ENCODE data around the gene NYAP2.

NYAP2 gene

GRCh38 chr2:225429717-225430116, 30.2 kb downstream of the NYAP2 start:
- DNase-seq (ENCODE audit: low spot score), result no peak

GRCh38 chr2:225431105-225431863, 31.8 kb downstream of the NYAP2 start:
- no peak for DNase-seq (ENCODE audit: low spot score)

GRCh38 chr2:225434014-225434413, 34.5 kb downstream of the NYAP2 start:
- DNase-seq (ENCODE audit: low spot score), result no peak

GRCh38 chr2:225437319-225437718, 37.8 kb downstream of the NYAP2 start:
- no peak for DNase-seq (ENCODE audit: low spot score)

- no peak for DNase-seq (ENCODE audit: low spot score)
Measured at GRCh38 chr2:225438248-225438647, 38.7 kb downstream of the NYAP2 start.

- no peak for DNase-seq (ENCODE audit: low spot score)
Measured at GRCh38 chr2:225452677-225453076, 53.2 kb downstream of the NYAP2 start.

GRCh38 chr2:225454412-225454811, 54.9 kb downstream of the NYAP2 start:
- DNase-seq (ENCODE audit: low spot score), result no peak

- DNase-seq (ENCODE audit: low spot score), result no peak
Measured at GRCh38 chr2:225456619-225457260, 57.2 kb downstream of the NYAP2 start.

GRCh38 chr2:225457482-225457881, 58.0 kb downstream of the NYAP2 start:
- DNase-seq (ENCODE audit: low spot score), result no peak

- DNase-seq (ENCODE audit: low spot score), result no peak
Measured at GRCh38 chr2:225458431-225459117, 59.1 kb downstream of the NYAP2 start.

- DNase-seq (ENCODE audit: low spot score), result no peak
Measured at GRCh38 chr2:225462417-225462816, 62.9 kb downstream of the NYAP2 start.

- DNase-seq (ENCODE audit: low spot score), result no peak
Measured at GRCh38 chr2:225462945-225463344, 63.4 kb downstream of the NYAP2 start.

GRCh38 chr2:225463449-225463848, 63.9 kb downstream of the NYAP2 start:
- no peak for DNase-seq (ENCODE audit: low spot score)

GRCh38 chr2:225464346-225465025, 65.0 kb downstream of the NYAP2 start:
- DNase-seq (ENCODE audit: low spot score), result no peak

GRCh38 chr2:225465827-225466226, 66.3 kb downstream of the NYAP2 start:
- DNase-seq (ENCODE audit: low spot score), result no peak

- DNase-seq (ENCODE audit: low spot score), result no peak
Measured at GRCh38 chr2:225466891-225467604, 67.5 kb downstream of the NYAP2 start.

GRCh38 chr2:225468131-225468530, 68.6 kb downstream of the NYAP2 start:
- no peak for DNase-seq (ENCODE audit: low spot score)

GRCh38 chr2:225471039-225471438, 71.5 kb downstream of the NYAP2 start:
- no peak for DNase-seq (ENCODE audit: low spot score)

- DNase-seq (ENCODE audit: low spot score), result no peak
Measured at GRCh38 chr2:225471482-225471881, 72.0 kb downstream of the NYAP2 start.

GRCh38 chr2:225472161-225472560, 72.7 kb downstream of the NYAP2 start:
- no peak for DNase-seq (ENCODE audit: low spot score)

GRCh38 chr2:225479386-225479785, 79.9 kb downstream of the NYAP2 start:
- no peak for DNase-seq (ENCODE audit: low spot score)

GRCh38 chr2:225484751-225485150, 85.2 kb downstream of the NYAP2 start:
- DNase-seq (ENCODE audit: low spot score), result no peak
